Neuronal stem cell (in vitro differentiated cells): ENCODE results near the gene SLC6A3.

Experiments used
- DNase-seq: peaks from one replicate; pipeline ENCODE4 v3.0.0-alpha.2; 2013; ENCODE audit warnings: low spot score
- H2AFZ ChIP-seq: one replicate; pipeline ENCODE4 v1.6.1; 2013; ENCODE audit warnings: mild to moderate bottlenecking, low read length, inconsistent platforms
- H2AK5ac ChIP-seq: 2 replicates; pipeline ENCODE4 v1.6.1; 2013; ENCODE audit warnings: low read depth, mild to moderate bottlenecking, inconsistent platforms, low read length, moderate library complexity, mixed read lengths
- H2BK120ac ChIP-seq: 2 replicates; pipeline ENCODE4 v1.6.1; 2013; ENCODE audit warnings: low read depth, mild to moderate bottlenecking, inconsistent platforms, low read length, moderate library complexity, mixed read lengths
- H2BK12ac ChIP-seq: one replicate; pipeline ENCODE4 v1.6.1; 2013; ENCODE audit warnings: low read length, inconsistent platforms
- H2BK15ac ChIP-seq: 2 replicates; pipeline ENCODE4 v1.6.1; 2013; ENCODE audit warnings: mild to moderate bottlenecking, low read length, inconsistent platforms, mixed read lengths
- H2BK5ac ChIP-seq: one replicate; pipeline ENCODE4 v1.6.1; 2013; ENCODE audit warnings: inconsistent platforms, mild to moderate bottlenecking, low read length, moderate library complexity
- H3K14ac ChIP-seq: one replicate; pipeline ENCODE4 v1.6.1; 2013; ENCODE audit warnings: low read length, inconsistent platforms
- H3K18ac ChIP-seq: 2 replicates; pipeline ENCODE4 v1.6.1; 2013; ENCODE audit warnings: low read length, inconsistent platforms
- H3K23ac ChIP-seq: 2 replicates; pipeline ENCODE4 v1.6.1; 2013; ENCODE audit warnings: low read depth, mild to moderate bottlenecking, mixed read lengths, low read length, inconsistent platforms; ENCODE audit not compliant: poor library complexity
- H3K27ac ChIP-seq: replicated peaks from 3 replicates; pipeline ENCODE4 v1.5.1; 2013; ENCODE audit warnings: low read length, inconsistent platforms
- H3K27me3 ChIP-seq, 3 experiments: 2 replicates each; pipeline ENCODE4 v1.6.1; 2013; ENCODE audit warnings: low read length in 3 of 3, mild to moderate bottlenecking in 2 of 3, inconsistent platforms in 1 of 3, low read depth in 1 of 3, mixed read lengths in 1 of 3, moderate library complexity in 1 of 3; ENCODE audit not compliant: control insufficient read depth in 3 of 3, insufficient read depth in 3 of 3
- H3K36me3 ChIP-seq, 2 donors: replicated peaks in 1 of 2; 2 replicates each; pipeline ENCODE4 v1.6.1; 2013; ENCODE audit warnings: low read length in 2 of 2; ENCODE audit not compliant: control insufficient read depth in 2 of 2, insufficient read depth in 2 of 2
- H3K4ac ChIP-seq: 2 replicates; pipeline ENCODE4 v1.6.1; 2013; ENCODE audit warnings: inconsistent platforms, mild to moderate bottlenecking, low read length, moderate library complexity
- H3K4me1 ChIP-seq, 2 donors: 1 replicate in 1 of 2; 2 replicates in 1 of 2; pipeline ENCODE4 v1.6.1; 2013; ENCODE audit warnings: low read length in 2 of 2, low read depth in 1 of 2; ENCODE audit not compliant: control insufficient read depth in 2 of 2, insufficient read depth in 1 of 2
- H3K4me2 ChIP-seq: one replicate; pipeline ENCODE4 v1.6.1; 2013; ENCODE audit warnings: mild to moderate bottlenecking, low read length, inconsistent platforms; ENCODE audit not compliant: insufficient read depth, poor library complexity, severe bottlenecking
- H3K4me3 ChIP-seq, 2 donors: 2 replicates each; pipeline ENCODE4 v1.5.1; 2013; ENCODE audit warnings: low read length in 2 of 2, mild to moderate bottlenecking in 2 of 2, inconsistent platforms in 1 of 2, moderate library complexity in 1 of 2
- H3K79me1 ChIP-seq: one replicate; pipeline ENCODE4 v1.6.1; 2013; ENCODE audit warnings: low read depth, mild to moderate bottlenecking, inconsistent platforms, low read length, moderate library complexity
- H3K9ac ChIP-seq: one replicate; pipeline ENCODE4 v1.6.1; 2013; ENCODE audit warnings: mild to moderate bottlenecking, low read depth, low read length, inconsistent platforms; ENCODE audit not compliant: poor library complexity
- H3K9me3 ChIP-seq, 2 donors: replicated peaks in 1 of 2; 2 replicates each; pipeline versions ENCODE3 to v1.6.1; 2013; ENCODE audit warnings: low read length in 2 of 2, mild to moderate bottlenecking in 2 of 2, inconsistent platforms in 1 of 2, low read depth in 1 of 2, mixed read lengths in 1 of 2, moderate library complexity in 1 of 2; ENCODE audit not compliant: control insufficient read depth in 2 of 2, insufficient read depth in 1 of 2
- H4K8ac ChIP-seq: one replicate; pipeline ENCODE4 v1.6.1; 2013; ENCODE audit warnings: low read depth, mild to moderate bottlenecking, inconsistent platforms, low read length, moderate library complexity
- H4K91ac ChIP-seq: one replicate; pipeline ENCODE4 v1.6.1; 2013; ENCODE audit warnings: low read length, low read depth, mild to moderate bottlenecking, inconsistent platforms; ENCODE audit not compliant: poor library complexity
- WGBS, 2 donors: extraction: QIAGEN DNeasy Blood & Tissue Kit; methylation state at CpG; one replicate each; pipeline ENCODE4 v1.1.7; 2013; ENCODE audit warnings: missing lambda C conversion rate in 2 of 2, mixed read lengths in 1 of 2; ENCODE audit not compliant: insufficient read length in 2 of 2, insufficient replicate concordance in 1 of 2; ENCODE audit errors: extremely low coverage in 2 of 2; 5-methylcytosine and 5-hydroxymethylcytosine counted together

The SLC6A3 gene

GRCh38 chr5:1483856-1484729 is 38.9 kb upstream of the SLC6A3 start:
- no peak for DNase-seq
- H3K36me3 ChIP-seq: peaks cover 28 to 60% of the 10 kb centered on the region in 2 donors
- H3K27ac ChIP-seq: no peak overlapping the region
- H3K4me1 ChIP-seq: peaks cover 0 to 2% of the 10 kb centered on the region in 2 donors
- no peak overlapping the region for H3K18ac ChIP-seq
- H3K23ac ChIP-seq: peak overlapping the region; percentile 88
- no CpG with 5 or more reads among the region's 33 CpGs for WGBS, 2 donors
- H3K79me1 ChIP-seq: peaks cover 3% of the 10 kb centered on the region
- H3K14ac ChIP-seq: peak overlapping the region; percentile 31
- H3K9ac ChIP-seq: no peak overlapping the region
- no peak overlapping the region for H2AFZ ChIP-seq
- no peak overlapping the region for H2BK5ac ChIP-seq
- no peaks in the 10 kb centered on the region for H3K9me3 ChIP-seq
- no peak overlapping the region for H2BK120ac ChIP-seq
- no peak overlapping the region for H3K4ac ChIP-seq
- no peak overlapping the region for H4K8ac ChIP-seq
- no peak overlapping the region for H3K4me2 ChIP-seq
- no peak overlapping the region for H2BK15ac ChIP-seq
- H4K91ac ChIP-seq: no peak overlapping the region
- no peak overlapping the region for H2AK5ac ChIP-seq
- no peak overlapping the region for H3K4me3 ChIP-seq
- no peaks in the 10 kb centered on the region for H3K27me3 ChIP-seq
- H2BK12ac ChIP-seq: no peak overlapping the region

- H3K79me1 ChIP-seq: peaks cover 3% of the 10 kb centered on the region
Observed at GRCh38 chr5:1483064-1483463, 37.8 kb upstream of the SLC6A3 start.

GRCh38 chr5:1481959-1482331 is 36.7 kb upstream of the SLC6A3 start:
- H3K14ac ChIP-seq: no peak overlapping the region
- H3K27me3 ChIP-seq: no peaks in the 10 kb centered on the region
- H3K79me1 ChIP-seq: peaks cover 3% of the 10 kb centered on the region
- no peak for DNase-seq
- H3K23ac ChIP-seq: no peak overlapping the region
- H3K4me3 ChIP-seq: no peak overlapping the region
- H3K18ac ChIP-seq: no peak overlapping the region
- no peak overlapping the region for H3K4ac ChIP-seq
- H3K9me3 ChIP-seq: no peaks in the 10 kb centered on the region
- no CpG with 5 or more reads among the region's 12 CpGs for WGBS, 2 donors
- no peak overlapping the region for H2AFZ ChIP-seq
- peaks cover 0 to 2% of the 10 kb centered on the region in 2 donors for H3K4me1 ChIP-seq
- no peak overlapping the region for H4K8ac ChIP-seq
- no peak overlapping the region for H4K91ac ChIP-seq
- peaks cover 30 to 59% of the 10 kb centered on the region in 2 donors for H3K36me3 ChIP-seq
- H2BK12ac ChIP-seq: no peak overlapping the region
- H3K4me2 ChIP-seq: no peak overlapping the region
- no peak overlapping the region for H2AK5ac ChIP-seq
- no peak overlapping the region for H3K9ac ChIP-seq
- H2BK5ac ChIP-seq: no peak overlapping the region
- H3K27ac ChIP-seq: no peak overlapping the region
- no peak overlapping the region for H2BK120ac ChIP-seq
- H2BK15ac ChIP-seq: no peak overlapping the region

More at GRCh38 chr5:1483064-1483463, 37.8 kb upstream of the SLC6A3 start:
- Histone ChIP-seq H3K36me3 (peaks cover 29 to 60% of the 10 kb centered on the region in 2 donors), H2BK5ac (no peak overlapping the region), H3K9ac (no peak overlapping the region), H3K4me2 (no peak overlapping the region), H3K9me3 (no peaks in the 10 kb centered on the region), H2BK15ac (no peak overlapping the region), H2BK12ac (no peak overlapping the region), H3K23ac (peak overlapping the region; percentile 38), H3K4me3 (no peak overlapping the region), H4K8ac (no peak overlapping the region), H3K14ac (no peak overlapping the region), H4K91ac (no peak overlapping the region), H3K27me3 (no peaks in the 10 kb centered on the region), H3K18ac (peak overlapping the region; percentile 25), H3K4me1 (peaks cover 0 to 2% of the 10 kb centered on the region in 2 donors), H3K4ac (no peak overlapping the region), H2AFZ (no peak overlapping the region), H3K27ac (no peak overlapping the region), H2AK5ac (no peak overlapping the region), H2BK120ac (no peak overlapping the region)
- no CpG with 5 or more reads among the region's 13 CpGs for WGBS, 2 donors
- no peak for DNase-seq

- H3K18ac ChIP-seq: no peak overlapping the region
- no peak for DNase-seq
- H3K4me1 ChIP-seq: peaks cover 0 to 2% of the 10 kb centered on the region in 2 donors
- no peaks in the 10 kb centered on the region for H3K27me3 ChIP-seq
- H3K14ac ChIP-seq: no peak overlapping the region
- no peak overlapping the region for H4K91ac ChIP-seq
- H3K23ac ChIP-seq: no peak overlapping the region
- no peak overlapping the region for H2BK12ac ChIP-seq
- H2BK120ac ChIP-seq: no peak overlapping the region
- H3K27ac ChIP-seq: no peak overlapping the region
- H2AFZ ChIP-seq: no peak overlapping the region
- no peak overlapping the region for H4K8ac ChIP-seq
- no peak overlapping the region for H3K9ac ChIP-seq
- no peak overlapping the region for H2BK15ac ChIP-seq
- H3K4ac ChIP-seq: no peak overlapping the region
- H3K36me3 ChIP-seq: peaks cover 31 to 59% of the 10 kb centered on the region in 2 donors
- H3K4me2 ChIP-seq: no peak overlapping the region
- H3K9me3 ChIP-seq: no peaks in the 10 kb centered on the region
- H3K79me1 ChIP-seq: peaks cover 3% of the 10 kb centered on the region
- H2AK5ac ChIP-seq: no peak overlapping the region
- H3K4me3 ChIP-seq: no peak overlapping the region
- WGBS, 2 donors: no CpG with 5 or more reads among the region's 26 CpGs
- H2BK5ac ChIP-seq: no peak overlapping the region
Observed at GRCh38 chr5:1481266-1481958, 36.2 kb upstream of the SLC6A3 start.
